ENCODE measurements around the gene GHITM.
A peak's percentile ranks its signal among the peaks of the same experiment; 100 is the strongest.
"Not testable (repeated sequence)": the region's sequence is repeated elsewhere in the genome, so short reads cannot be mapped to it uniquely, and the experiment has no call there.

The GHITM gene

GRCh38 chr10:84139126-84140035, at the start of gene GHITM:
GHITM (plus strand) TSS chr10:84139509; CDS start chr10:84141501, 1,992 bp downstream.
- peak; percentile 80 to 99 (median 97) for DNase-seq

DNA sequence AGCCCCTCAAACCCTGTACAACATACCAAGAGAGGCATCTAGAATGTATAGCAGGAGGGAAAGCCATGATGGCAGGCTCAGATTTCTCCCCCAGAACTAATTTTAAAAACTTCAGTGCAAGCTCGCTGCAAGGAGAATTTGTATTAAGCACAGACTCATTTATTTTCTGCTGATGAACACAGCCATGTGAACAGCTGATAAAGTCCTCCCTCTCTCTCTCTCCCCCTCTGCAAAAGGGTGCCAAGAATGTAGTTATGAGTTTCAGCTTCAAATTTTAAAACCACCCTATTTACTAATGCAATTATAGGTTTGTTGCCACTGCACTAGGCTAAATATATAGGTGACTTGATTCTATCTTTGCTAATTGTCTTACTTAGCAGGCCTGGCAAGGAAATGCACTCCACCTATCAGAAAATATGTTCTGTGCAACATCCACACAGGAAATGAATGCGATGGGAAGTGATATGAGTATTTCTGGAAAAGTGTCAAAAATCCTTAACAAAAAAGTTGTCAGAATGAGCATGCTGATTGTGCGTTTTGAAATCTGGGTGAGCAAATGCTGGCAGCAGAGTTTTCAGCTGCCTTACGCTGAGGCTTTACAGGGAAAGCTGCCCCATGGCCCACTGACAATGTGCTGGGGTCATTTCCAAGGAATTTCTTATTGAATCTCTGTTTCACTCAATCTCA, 43.4 kb upstream of the GHITM start:
- no peak for DNase-seq

- no peak for DNase-seq
Observed at GRCh38 chr10:84097787-84098353, 41.4 kb upstream of the GHITM start.

- DNase-seq, result no peak
Observed at GRCh38 chr10:84098667-84099066, 40.6 kb upstream of the GHITM start.

DNA sequence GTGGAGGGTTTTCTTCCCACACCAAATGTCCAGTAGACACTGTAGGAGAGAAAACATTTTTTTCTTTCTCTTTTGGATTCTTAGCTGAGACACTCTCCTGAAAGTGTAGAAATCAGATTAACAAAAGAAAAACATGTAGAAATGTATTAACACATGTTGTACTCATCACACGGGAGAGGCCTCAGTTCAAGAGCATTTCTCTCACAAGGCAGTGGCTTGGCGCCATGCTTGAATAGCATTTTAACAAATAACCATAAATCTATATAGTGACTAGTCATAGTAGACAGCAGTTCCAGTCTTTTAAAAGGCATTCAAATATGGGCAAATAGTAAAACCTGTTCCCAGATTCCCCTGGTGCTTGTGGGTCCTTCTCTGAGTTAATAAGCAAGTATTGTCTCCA, 38.3 kb upstream of the GHITM start:
- DNase-seq, result no peak

DNA sequence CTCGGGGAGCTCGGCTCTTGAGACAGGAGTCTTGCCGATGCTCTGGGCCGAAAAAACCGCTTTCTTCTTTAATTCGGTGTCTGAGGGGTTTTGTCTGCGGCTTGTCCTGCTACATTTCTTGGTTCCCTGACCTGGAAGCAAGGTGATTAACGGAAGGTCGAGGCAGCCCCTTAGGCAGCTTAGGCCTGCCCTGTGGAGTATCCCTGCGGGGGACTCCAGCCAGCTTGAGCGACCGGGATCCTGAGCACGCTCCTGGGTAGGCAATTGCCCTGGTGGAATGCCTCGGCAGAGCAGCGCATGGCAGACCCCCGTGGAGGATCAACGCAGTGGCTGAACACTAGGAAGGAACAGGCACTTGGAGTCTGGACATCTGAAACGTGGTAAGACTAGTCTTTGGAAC, 30.5 kb upstream of the GHITM start:
- DNase-seq, result no peak

DNA sequence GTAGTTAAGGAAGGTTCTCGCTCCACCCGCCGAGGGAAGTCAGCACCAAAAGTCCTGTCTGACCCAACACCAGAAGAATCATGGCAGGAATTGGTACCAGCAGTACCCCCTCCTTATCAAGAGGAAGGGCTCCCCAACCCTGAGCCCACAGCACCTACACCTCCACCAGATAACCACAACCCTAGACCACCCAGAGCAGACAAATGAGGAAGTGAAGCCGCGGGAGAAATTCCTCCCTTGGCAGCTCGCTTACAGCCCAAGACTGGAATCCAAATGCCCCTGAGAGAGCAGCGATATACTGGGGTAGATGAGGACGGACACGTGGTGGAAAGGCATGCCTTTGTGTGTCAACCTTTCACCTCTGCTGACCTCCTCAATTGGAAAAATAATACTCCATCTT, 29.5 kb upstream of the GHITM start:
- not testable (repeated sequence) for DNase-seq

GRCh38 chr10:84113468-84113867, 25.8 kb upstream of the GHITM start:
- DNase-seq, result not testable (repeated sequence)

DNA sequence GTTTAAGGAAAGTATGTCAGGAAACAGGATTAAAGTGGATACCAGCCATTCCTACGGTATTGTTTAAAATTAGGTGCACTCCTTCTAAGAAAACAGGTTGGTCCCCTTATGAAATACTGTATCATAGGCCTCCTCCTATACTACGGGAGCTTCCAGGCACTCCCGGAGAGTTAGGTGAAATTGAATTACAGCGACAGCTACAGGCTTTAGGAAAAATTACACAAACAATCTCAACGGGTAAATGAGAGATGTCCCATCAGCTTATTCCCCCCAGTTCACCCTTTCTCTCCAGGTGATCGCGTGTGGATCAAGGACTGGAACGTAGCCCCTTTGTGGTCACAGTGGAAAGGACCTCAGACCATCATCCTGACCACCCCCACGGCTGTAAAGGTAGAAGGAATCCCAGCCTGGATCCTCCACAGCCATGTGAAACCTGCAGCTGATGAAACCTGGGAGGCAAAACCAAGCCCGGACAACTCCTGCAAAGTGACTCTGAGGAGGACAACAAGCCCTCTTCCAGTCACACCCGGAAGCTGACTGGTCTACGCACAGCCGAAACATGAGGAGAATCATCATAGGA, 25.1 kb upstream of the GHITM start:
- no peak for DNase-seq

GRCh38 chr10:84117204-84117603, 22.1 kb upstream of the GHITM start:
- not testable (repeated sequence) for DNase-seq

GRCh38 chr10:84117686-84118394, 21.5 kb upstream of the GHITM start:
- DNase-seq, result no peak

GRCh38 chr10:84118395-84119006, 20.8 kb upstream of the GHITM start:
- DNase-seq, result no peak

GRCh38 chr10:84123362-84123761, 15.9 kb upstream of the GHITM start:
- DNase-seq, result no peak

DNA sequence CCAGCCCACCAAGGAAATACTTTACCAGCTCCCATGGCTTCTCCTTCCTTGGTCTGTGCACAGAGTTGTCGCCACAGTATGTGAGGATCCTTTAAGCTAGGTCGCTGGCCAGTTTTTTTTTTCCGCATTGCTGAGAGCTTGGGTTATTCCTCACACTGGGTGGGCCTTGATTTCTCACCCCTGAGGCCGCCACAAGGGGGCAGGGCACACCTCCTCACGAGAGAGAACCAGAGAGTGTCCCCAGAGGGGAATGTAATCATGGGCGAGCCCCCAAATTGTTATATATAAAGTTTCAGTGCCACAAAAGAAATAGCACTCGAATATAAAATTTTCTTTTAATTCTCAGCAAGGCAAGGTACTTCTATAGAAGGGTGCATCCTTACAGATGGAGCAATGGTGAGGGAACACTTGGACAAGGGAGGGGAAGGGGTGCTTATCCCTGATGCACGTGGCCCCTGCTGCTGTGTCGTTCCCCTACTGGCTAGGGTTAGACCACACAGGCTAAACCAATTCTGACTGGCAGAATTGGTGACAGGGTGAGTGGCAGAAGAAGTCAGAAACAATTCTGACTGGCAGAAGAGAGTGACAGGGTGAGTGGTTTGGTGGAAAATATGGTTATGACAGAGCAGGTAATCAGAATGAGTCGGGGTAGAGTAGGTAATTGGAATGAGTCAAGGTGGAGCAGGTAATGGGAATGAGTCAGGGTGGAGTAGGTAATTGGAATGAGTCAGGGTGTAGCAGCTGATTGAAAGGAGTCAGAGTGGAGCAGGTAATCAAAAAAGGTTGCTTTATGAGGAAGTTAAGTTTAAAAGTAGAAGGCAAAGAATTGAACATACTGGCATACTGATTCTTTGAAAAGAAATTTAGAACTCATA, 13.2 kb upstream of the GHITM start:
- DNase-seq, result not testable (repeated sequence)

GRCh38 chr10:84126785-84127167, 12.5 kb upstream of the GHITM start:
- DNase-seq, result no peak

- no peak for DNase-seq
Observed at GRCh38 chr10:84135836-84136235, 3.5 kb upstream of the GHITM start.

GRCh38 chr10:84137811-84138210, 1.5 kb upstream of the GHITM start:
- no peak for DNase-seq

DNA sequence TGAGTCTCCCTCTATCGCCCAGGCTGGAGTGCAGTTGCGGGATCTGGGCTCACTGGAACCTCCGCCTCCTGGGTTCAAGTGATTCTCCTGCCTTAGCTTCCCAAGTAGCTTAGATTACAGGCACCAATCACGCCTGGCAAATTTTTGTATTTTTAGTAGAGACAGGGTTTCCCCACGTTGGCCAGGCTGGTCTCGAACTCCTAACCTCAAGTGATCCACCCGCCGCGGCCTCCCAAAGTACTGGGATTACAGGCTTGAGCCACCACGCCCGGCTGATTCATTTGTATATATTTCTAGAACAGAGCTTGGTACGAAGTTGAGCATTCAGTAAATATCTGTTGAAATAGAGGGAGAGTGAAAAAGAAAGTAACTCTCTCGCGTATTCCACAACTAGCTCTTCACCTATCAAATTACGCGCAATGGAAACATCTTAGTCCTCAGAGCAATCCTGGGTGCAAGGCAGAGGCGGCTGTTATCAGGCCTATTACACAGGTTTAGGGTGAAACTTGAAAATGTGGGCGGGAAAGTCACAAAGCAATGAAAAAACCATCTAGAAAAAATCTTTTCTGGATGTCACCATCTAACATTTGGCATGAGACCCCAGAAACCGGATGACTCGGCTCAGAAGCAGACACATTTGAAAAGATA, 707 bp upstream of the GHITM start:
- peak in 4 of 14 donors; percentile 4 to 40 (median 18) for DNase-seq

DNA sequence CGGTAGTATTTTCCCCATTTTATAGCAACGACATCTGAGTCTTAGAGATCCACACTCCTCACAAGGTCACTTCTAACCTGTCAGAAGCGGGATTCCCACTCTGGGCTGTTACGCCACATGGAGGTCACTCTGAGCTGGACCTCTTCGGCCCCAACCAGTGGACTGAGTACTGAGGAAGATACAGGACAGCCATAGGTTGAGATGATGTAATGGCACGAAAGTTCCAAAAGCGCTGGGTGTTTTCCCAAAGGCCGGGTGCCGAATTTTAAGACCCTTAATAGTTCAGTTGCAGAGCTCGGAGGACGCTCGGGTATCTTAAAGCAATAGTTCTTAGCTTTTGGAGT, 699 bp downstream of the GHITM start:
- DNase-seq, result no peak

DNA sequence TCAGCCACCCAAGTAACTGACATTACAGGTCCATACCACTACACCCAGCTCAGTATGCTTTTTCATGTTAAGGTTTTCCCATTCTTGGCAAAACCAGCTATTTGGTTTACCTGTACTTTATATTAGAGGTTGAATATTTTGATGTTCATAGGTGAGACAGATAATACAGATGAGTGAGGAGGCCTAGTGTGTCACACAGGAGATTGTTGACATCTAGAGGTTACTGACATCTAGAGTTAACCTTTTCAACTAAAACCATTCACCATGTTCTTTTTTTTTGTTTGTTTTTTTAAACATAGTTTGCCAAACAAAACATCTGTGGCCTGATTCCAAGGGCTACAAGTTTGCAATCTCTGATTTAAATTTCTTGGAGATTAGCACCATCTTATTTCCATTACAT, 8.0 kb downstream of the GHITM start:
- DNase-seq, result no peak

Data from C1 segment of cervical spinal cord (tissue), 14 donors.